ENCODE data around the gene GPRIN3.

- TF ChIP-seq CTCF (IDR thresholded peaks at IDR 0.05; ENCODE audit: borderline replicate concordance, extremely low read depth, low read length, poor library complexity, severe bottlenecking): no peak
- TF ChIP-seq EZH2 (IDR thresholded peaks at IDR 0.05; ENCODE audit: borderline replicate concordance, low read depth, low read length, severe bottlenecking): no peak
These were observed 58.3 kb downstream of the GPRIN3 start for GRCh38 chr4:89249313-89249712.

Measured in DND-41 (cell line).